HG03097 (cell line): ENCODE results near the gene ATG5.
"Not testable (repeated sequence)": the region's sequence is repeated elsewhere in the genome, so short reads cannot be mapped to it uniquely, and the experiment has no call there.

Source experiments
- ATAC-seq: cut with Tn5 transposase; IDR thresholded peaks from one replicate; pipeline ENCODE4 v1.9.1; 2021; ENCODE audit not compliant: unreplicated experiment, low FRiP score

ATG5 gene

GRCh38 chr6:106161893-106162292, 163.7 kb downstream of the ATG5 start:
- no peak for ATAC-seq

- no peak for ATAC-seq
Measured at GRCh38 chr6:106161311-106161874, 164.2 kb downstream of the ATG5 start.

GRCh38 chr6:106160189-106160588, 165.4 kb downstream of the ATG5 start:
- no peak for ATAC-seq

GRCh38 chr6:106159531-106159940, 166.0 kb downstream of the ATG5 start:
- ATAC-seq = no peak

GRCh38 chr6:106158816-106159215, 166.7 kb downstream of the ATG5 start:
- no peak for ATAC-seq

GRCh38 chr6:106156863-106157262, 168.7 kb downstream of the ATG5 start:
- no peak for ATAC-seq

- no peak for ATAC-seq
Measured at GRCh38 chr6:106156413-106156812, 169.1 kb downstream of the ATG5 start.

GRCh38 chr6:106155219-106155830, 170.2 kb downstream of the ATG5 start:
- ATAC-seq = no peak

- ATAC-seq = no peak
Measured at GRCh38 chr6:106154326-106154725, 171.2 kb downstream of the ATG5 start.

- ATAC-seq = no peak
Measured at GRCh38 chr6:106152952-106153351, 172.6 kb downstream of the ATG5 start.

GRCh38 chr6:106152476-106152875, 173.1 kb downstream of the ATG5 start:
- ATAC-seq = not testable (repeated sequence)

GRCh38 chr6:106149472-106150069, 176.0 kb downstream of the ATG5 start:
- ATAC-seq = no peak

- ATAC-seq = no peak
Measured at GRCh38 chr6:106147476-106147875, 178.1 kb downstream of the ATG5 start.

- ATAC-seq = peak; percentile 33
Measured at GRCh38 chr6:106146852-106147351, 178.7 kb downstream of the ATG5 start.

- ATAC-seq = no peak
Measured at GRCh38 chr6:106145741-106146227, 179.8 kb downstream of the ATG5 start.

GRCh38 chr6:106145144-106145543, 180.4 kb downstream of the ATG5 start:
- no peak for ATAC-seq

- no peak for ATAC-seq
Measured at GRCh38 chr6:106143665-106144064, 181.9 kb downstream of the ATG5 start.

- ATAC-seq = no peak
Measured at GRCh38 chr6:106142876-106143431, 182.6 kb downstream of the ATG5 start.

- ATAC-seq = peak; percentile 70
Measured at GRCh38 chr6:106141441-106142237, 183.9 kb downstream of the ATG5 start.

- no peak for ATAC-seq
Measured at GRCh38 chr6:106138151-106138550, 187.4 kb downstream of the ATG5 start.

- ATAC-seq = no peak
Measured at GRCh38 chr6:106136845-106137244, 188.7 kb downstream of the ATG5 start.
